Kidney epithelial cell (primary cell): Measurements from ENCODE around the gene TMEM38B. TPM values are rescaled to one million over a fixed set of nuclear protein-coding genes. Genes with fewer than 3 reads are reported as not detected.
"Not testable (repeated sequence)": the region's sequence is repeated elsewhere in the genome, so short reads cannot be mapped to it uniquely, and the experiment has no call there.

Experiments used
- DNase-seq: peaks from one replicate; pipeline ENCODE4 v3.0.0-alpha.2; 2010; ENCODE audit warnings: low read depth
- H3K27me3 ChIP-seq: 2 replicates; pipeline ENCODE4 v1.6.0; 2011; ENCODE audit warnings: low read length; ENCODE audit not compliant: control insufficient read depth, insufficient read depth
- H3K36me3 ChIP-seq: 2 replicates; pipeline ENCODE4 v1.5.1; 2011; ENCODE audit warnings: low read length; ENCODE audit not compliant: control insufficient read depth, insufficient read depth
- H3K4me3 ChIP-seq: 2 replicates; pipeline ENCODE4 v1.5.1; 2011; ENCODE audit warnings: low read depth, mild to moderate bottlenecking, control low read depth, low read length
- total RNA-seq: library from RNA; depleted of rRNA; stranded (reverse); fragments of >200 nt; gene quantifications from 2 replicates; pipeline ENCODE4 v1.2.3, GENCODE V29; 2015
- TF ChIP-seq, protein P1 (sequence below): IDR thresholded peaks from 2 replicates; pipeline ENCODE4 v1.5.1; 2011; ENCODE audit warnings: mild to moderate bottlenecking, moderate library complexity, low read length, control low read depth, inconsistent platforms; ENCODE audit not compliant: insufficient read depth, poor library complexity, severe bottlenecking

The TMEM38B gene
- total RNA-seq, 1 donor from 2014 or later: 12.0 TPM

DNA sequence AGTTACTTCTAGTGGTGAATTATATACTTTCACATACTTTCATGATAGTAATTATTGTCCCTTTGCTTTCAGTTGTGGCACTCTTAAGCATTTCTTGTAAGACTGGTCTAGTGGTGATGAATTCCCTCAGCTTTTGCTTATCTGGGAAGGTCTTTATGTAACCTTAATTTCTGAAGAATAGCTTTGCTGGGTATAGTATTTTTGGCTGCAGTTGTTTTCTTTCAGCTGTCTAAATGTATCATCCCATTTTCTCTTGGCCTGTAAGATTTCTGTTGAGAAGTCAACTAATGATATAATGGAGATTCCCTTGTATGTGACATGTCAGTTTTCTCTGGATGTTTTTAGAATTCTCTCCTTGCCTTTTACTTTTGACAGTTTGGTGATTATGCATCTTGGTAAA, 41.0 kb downstream of the TMEM38B start:
- H3K27me3 ChIP-seq: no peaks in the 10 kb centered on the region

DNA sequence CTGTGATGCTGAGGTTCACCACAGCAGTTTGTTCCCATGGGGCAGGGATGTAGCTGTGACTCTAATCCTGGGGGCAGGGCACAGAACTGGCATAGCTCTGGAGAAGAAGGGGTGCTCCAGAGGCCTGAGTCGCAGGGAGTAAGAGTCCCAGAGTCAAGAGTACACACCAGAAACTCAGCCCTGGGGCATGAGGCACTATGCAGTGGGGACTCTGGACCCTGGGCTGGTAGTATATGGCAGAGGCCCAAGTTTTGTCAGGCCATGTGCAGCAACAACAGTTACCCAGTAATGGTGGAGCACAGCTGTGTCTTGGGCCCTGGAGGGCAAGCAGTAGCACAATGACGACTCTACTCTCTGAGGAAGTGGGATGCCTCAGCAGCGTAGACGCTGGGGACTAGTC, 42.9 kb downstream of the TMEM38B start:
- Histone ChIP-seq H3K4me3 (no peak overlapping the region), H3K27me3 (no peaks in the 10 kb centered on the region), H3K36me3 (no peaks in the 10 kb centered on the region)
- DNase-seq: no peak
- TF ChIP-seq, protein P1, sequence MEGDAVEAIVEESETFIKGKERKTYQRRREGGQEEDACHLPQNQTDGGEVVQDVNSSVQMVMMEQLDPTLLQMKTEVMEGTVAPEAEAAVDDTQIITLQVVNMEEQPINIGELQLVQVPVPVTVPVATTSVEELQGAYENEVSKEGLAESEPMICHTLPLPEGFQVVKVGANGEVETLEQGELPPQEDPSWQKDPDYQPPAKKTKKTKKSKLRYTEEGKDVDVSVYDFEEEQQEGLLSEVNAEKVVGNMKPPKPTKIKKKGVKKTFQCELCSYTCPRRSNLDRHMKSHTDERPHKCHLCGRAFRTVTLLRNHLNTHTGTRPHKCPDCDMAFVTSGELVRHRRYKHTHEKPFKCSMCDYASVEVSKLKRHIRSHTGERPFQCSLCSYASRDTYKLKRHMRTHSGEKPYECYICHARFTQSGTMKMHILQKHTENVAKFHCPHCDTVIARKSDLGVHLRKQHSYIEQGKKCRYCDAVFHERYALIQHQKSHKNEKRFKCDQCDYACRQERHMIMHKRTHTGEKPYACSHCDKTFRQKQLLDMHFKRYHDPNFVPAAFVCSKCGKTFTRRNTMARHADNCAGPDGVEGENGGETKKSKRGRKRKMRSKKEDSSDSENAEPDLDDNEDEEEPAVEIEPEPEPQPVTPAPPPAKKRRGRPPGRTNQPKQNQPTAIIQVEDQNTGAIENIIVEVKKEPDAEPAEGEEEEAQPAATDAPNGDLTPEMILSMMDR: no peak

More for the DNA sequence above, 41.0 kb downstream of the TMEM38B start:
- TF ChIP-seq, protein P1: no peak
- Histone ChIP-seq H3K4me3 (no peak overlapping the region), H3K36me3 (no peaks in the 10 kb centered on the region)
- DNase-seq: no peak

DNA sequence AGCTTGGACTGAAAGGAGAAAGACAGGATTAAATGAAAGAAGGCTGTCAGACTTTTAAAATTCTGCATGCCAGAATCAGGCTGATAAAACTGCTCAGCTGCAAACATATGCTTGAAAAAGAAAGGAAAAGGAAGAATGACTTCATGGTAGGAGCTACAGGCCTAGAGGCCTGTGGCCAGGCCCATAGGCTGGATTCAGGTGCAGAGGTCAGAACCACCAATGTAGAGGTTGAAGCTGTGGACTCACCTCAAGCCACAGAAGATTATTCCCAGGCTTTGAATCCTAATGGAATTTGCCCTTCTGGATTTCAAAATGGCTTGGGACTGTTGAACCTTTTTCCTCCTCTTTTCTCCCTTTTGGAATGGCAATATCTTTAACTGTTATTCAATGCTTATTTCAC, 47.7 kb downstream of the TMEM38B start:
- Histone ChIP-seq H3K36me3 (no peaks in the 10 kb centered on the region), H3K27me3 (no peaks in the 10 kb centered on the region), H3K4me3 (no peak overlapping the region)
- TF ChIP-seq, protein P1: no peak
- DNase-seq: no peak

DNA sequence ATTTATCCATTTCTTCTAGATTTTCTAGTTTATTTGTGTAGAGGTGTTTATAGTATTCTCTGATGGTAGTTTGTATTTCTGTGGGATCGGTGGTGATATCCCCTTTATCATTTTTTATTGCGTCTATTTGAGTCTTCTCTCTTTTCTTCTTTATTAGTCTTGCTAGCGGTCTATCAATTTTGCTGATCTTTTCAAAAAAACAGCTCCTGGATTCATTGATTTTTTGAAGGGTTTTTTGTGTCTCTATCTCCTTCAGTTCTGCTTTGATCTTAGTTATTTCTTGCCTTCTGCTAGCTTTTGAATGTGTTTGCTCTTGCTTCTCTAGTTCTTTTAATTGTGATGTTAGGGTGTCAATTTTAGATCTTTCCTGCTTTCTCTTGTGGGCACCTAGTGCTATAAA, 53.0 kb downstream of the TMEM38B start:
- not testable (repeated sequence) for DNase-seq

DNA sequence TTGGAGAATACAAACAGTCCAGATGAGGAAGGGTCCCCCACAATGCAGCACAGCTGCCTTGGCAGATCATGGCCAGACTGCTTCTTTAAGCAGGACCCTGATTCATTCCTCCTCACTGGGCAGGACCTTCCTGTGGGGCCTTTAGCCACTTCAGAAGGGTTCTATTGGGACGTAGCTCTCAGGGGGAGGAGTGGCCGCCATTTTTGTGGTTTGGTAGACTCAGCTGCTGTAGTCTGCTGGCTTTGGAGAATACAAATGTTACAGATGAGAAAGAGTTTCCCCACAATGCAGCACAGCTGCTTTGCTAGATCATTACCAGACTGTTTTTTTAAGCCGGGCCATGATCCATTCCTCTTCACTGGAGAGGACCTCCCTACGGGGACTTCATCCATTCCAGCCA, 57.4 kb downstream of the TMEM38B start:
- Histone ChIP-seq H3K36me3 (no peaks in the 10 kb centered on the region), H3K27me3 (no peaks in the 10 kb centered on the region), H3K4me3 (no peak overlapping the region)
- DNase-seq: no peak
- TF ChIP-seq, protein P1: no peak

More for the DNA sequence above, 53.0 kb downstream of the TMEM38B start:
- H3K4me3 ChIP-seq, H3K36me3 ChIP-seq, H3K27me3 ChIP-seq: not testable (repeated sequence)

DNA sequence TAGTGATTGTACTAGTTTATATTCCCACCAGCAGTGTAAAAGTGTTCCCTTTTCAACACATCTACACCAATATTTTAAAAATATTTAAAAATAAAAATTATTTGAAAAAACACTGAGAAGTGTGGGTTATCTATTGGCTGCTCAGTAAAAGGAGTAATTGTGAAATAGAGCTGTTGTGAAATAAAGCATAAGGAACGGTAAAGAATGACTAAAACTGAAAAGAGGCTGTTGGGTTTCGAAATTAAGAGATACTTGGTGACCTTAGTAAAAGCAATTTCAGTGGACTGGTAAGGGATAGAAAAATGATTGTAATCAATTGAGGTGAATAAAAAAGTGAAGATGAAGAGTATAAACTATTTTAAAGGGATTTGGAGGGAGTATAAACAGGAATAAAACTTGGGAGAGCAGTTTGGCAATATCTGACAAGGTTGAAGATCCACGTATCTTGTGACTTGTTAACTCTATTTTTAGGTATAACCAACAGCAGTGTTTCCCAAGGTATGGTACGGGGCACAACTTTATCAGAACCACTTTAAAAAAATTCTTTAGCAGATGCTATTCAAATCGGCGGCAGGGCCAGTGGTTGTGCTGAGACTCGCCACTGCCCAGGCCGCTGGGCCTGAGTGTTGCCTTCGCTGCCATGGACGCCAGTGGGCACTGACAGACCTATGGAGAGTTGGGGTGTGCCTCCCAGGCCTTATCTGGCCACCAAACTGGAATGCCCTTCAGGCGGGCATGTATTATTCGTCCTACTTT, 63.3 kb downstream of the TMEM38B start:
- TF ChIP-seq, protein P1: no peak
- Histone ChIP-seq H3K4me3 (no peak overlapping the region), H3K36me3 (no peaks in the 10 kb centered on the region), H3K27me3 (no peaks in the 10 kb centered on the region)
- no peak for DNase-seq
